Raji (cell line): ENCODE measurements around the gene ATN1.

Experiments used
- POLR2A ChIP-seq: IDR thresholded peaks from 2 replicates; pipeline ENCODE4 v1.6.1; 2011; ENCODE audit warnings: low read depth, low read length, control low read depth; ENCODE audit not compliant: insufficient read depth

Gene ATN1

GRCh38 chr12:6958609-6959057 lies 30.9 kb downstream of the ATN1 start:
- TF ChIP-seq POLR2A: no peak

- no peak for TF ChIP-seq POLR2A
Measured at GRCh38 chr12:6959058-6959804, 31.5 kb downstream of the ATN1 start.

- TF ChIP-seq POLR2A: no peak
Measured at GRCh38 chr12:6959805-6960592, 32.2 kb downstream of the ATN1 start.

- TF ChIP-seq POLR2A: 0 out of 2 replicates have a peak, but pooled peaks have one; percentile 35
Measured at GRCh38 chr12:6960593-6961277, 33.0 kb downstream of the ATN1 start.

GRCh38 chr12:6961278-6961694 lies 33.5 kb downstream of the ATN1 start:
- no peak for TF ChIP-seq POLR2A

- TF ChIP-seq POLR2A: no peak
Measured at GRCh38 chr12:6961695-6962284, 34.0 kb downstream of the ATN1 start.

- no peak for TF ChIP-seq POLR2A
Measured at GRCh38 chr12:6962285-6963015, 34.7 kb downstream of the ATN1 start.

GRCh38 chr12:6963016-6963731 lies 35.4 kb downstream of the ATN1 start:
- TF ChIP-seq POLR2A: no peak

- TF ChIP-seq POLR2A: no peak
Measured at GRCh38 chr12:6963791-6964413, 36.1 kb downstream of the ATN1 start.

GRCh38 chr12:6964605-6965025 lies 36.9 kb downstream of the ATN1 start:
- no peak for TF ChIP-seq POLR2A

- TF ChIP-seq POLR2A: peak; percentile 24; the same call in 1 of the 2 replicates
Measured at GRCh38 chr12:6965026-6965661, 37.4 kb downstream of the ATN1 start.

GRCh38 chr12:6965714-6966113 lies 38.0 kb downstream of the ATN1 start:
- TF ChIP-seq POLR2A: no peak

- TF ChIP-seq POLR2A: no peak
Measured at GRCh38 chr12:6966351-6966750, 38.6 kb downstream of the ATN1 start.

GRCh38 chr12:6967651-6968100 lies 39.9 kb downstream of the ATN1 start:
- no peak for TF ChIP-seq POLR2A
